Epidermal melanocyte (primary cell): ENCODE results near the gene ZNRF2.
A peak's percentile ranks its signal among the peaks of the same experiment; 100 is the strongest.

ENCODE experiments used
- DNase-seq: peaks from one replicate; pipeline ENCODE4 v3.0.0; 2011; ENCODE audit warnings: low spot score; ENCODE audit not compliant: insufficient read length

ZNRF2 gene

DNA sequence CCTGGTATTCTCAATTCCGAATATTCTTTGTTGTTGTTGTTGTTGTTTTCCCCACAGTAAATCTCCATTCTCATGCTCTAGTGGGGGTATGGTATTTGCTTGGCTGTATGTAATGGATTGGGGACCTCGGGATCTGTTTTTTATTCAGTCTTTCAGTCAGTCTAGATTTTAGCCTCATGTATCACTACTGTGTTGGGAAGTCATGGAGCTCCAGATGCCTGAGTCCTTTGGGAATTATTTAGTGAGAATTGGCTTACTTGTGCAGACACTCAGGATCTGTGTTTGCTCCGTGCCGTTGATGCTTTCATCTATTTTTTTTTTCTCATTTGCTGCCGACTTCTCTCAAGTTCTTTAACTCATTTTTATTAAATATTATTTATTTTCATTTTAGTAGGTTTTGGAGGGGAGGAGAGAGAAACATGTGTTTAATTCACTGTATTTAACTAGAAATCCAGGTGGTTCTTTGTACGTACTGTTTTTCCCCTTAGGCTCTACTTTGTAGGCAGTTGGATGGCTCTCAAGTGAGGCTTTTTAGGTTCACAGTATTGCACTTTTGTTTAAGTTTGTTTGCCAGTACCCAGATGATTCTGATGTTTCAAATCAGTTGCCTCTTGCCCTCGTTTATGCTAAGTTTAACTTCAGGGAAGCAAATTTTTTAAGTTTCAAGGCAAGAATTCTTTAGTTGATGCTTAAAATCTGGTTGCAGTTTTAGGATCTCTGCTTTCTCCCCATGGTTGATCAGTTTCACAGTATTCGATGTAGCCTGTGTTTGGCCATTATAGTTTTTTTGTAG lies 36.9 kb downstream of the ZNRF2 start:
- DNase-seq = no peak

DNA sequence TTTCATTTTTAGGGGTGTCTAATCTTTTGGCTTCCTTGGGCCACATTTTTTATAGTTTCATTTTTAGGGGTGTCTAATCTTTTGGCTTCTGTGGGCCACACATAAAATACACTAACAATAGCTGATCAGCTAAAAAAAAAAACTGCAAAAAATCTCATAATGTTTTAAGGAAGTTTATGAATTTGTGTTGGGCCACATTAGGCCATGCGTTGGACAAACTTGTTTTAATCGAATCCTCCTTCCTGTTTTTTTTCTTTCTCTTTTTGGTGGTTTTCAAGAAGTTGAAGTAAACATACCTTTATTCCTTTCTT lies 37.4 kb downstream of the ZNRF2 start:
- no peak for DNase-seq

DNA sequence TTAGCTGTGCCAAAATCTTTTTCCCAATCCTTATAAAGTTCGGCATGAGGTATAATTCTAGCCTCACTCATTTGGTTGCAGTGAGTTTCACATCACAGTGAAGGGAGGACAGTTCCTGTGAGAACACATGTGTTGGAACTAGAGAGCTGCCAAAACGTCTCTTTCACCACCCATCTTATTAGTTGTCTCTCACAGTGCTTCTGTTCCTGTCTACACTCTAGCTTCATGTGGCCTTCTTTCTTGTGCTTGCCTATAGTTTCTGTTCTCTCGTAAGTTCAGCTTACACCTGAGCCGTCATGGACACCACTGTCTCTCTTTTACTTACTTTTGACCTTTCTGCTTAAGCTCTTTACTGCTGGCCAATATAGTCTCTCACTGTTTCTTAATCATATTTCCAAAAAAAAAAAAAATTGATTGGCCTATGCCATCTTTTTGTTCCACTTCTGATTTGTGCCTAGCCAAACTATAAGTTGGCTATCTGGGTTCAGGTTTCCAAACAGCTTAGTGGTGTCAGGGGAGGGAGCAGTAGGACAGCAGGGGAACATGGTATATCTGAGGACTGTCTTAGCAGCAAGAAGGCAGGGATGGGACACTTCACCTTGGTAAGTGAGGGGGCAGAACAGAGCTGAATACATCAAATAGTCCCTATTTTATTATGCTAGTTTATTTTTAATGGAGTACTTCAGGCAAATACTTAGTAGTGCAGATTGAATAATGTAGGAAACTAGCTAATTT lies 38.0 kb downstream of the ZNRF2 start:
- DNase-seq = no peak

DNA sequence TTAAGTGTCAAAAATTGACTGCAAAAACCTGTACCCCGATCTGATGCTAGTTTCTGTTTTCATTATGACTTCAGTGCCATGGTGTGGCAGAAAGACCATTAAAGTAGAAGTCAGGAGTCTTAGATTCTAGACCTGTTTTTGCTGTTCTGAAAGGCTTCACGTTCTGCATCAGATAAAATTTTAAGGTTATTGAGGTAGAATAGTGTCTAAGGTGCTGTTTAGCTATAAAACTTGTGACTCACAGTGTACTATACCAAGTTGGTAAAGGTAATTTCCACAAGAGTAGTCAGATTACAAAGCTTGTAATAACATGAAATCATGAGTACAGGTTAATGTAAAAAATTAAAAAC lies 38.6 kb downstream of the ZNRF2 start:
- no peak for DNase-seq

DNA sequence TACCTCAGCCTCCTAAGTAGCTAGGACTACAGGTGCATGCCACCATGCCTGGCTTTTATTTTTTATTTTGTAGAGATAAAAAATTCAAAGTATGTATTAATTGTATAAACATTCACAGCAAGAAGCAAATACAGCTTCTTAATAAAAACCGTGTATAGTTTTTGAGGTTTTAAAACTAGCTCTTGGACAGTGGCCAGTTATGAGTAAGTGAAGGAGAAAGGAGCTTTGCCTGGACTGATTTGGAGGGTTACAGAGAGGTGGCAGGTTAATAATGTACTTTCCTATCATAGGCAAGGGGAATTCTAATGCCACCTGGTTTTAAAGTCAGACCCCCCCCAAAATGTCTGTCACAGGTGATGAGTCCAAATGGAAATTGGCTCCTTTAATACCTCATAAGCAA lies 43.4 kb downstream of the ZNRF2 start:
- DNase-seq = no peak

DNA sequence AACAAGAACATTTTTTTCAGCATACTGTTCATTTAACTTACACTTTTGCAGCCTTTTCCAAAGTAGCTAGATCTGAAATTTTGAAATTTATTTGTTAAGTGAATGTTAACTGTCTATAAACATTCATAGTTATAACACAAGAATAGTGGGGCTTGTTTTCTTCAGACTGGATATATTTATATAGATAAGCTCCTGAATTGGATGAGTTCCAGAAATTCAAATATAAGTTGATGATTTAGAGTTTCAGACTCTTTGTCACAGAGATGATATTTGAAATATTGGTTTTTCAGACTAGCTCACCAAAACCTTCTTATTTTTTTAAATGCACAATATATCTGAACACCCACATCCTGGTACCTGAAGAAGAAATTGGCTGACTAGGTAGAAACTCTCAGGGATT lies 44.0 kb downstream of the ZNRF2 start:
- DNase-seq = no peak

DNA sequence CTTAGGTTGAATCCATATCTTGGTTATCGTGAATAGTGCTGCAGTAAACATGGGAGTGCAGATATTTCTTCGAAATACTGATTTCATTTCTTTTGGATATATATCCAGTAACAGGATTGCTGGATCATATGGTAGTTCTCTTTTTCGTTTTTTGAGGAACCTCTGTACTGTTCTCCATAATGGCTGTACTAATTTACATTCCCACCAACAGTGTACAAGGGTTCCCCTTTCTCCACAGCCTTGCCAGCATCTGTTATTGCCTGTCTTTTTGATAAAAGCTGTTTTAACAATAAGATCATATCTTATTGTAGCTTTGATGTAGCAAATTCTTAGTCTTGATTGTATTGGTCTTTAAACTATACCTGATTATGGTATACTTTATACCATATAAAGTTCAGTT lies 45.3 kb downstream of the ZNRF2 start:
- no peak for DNase-seq

DNA sequence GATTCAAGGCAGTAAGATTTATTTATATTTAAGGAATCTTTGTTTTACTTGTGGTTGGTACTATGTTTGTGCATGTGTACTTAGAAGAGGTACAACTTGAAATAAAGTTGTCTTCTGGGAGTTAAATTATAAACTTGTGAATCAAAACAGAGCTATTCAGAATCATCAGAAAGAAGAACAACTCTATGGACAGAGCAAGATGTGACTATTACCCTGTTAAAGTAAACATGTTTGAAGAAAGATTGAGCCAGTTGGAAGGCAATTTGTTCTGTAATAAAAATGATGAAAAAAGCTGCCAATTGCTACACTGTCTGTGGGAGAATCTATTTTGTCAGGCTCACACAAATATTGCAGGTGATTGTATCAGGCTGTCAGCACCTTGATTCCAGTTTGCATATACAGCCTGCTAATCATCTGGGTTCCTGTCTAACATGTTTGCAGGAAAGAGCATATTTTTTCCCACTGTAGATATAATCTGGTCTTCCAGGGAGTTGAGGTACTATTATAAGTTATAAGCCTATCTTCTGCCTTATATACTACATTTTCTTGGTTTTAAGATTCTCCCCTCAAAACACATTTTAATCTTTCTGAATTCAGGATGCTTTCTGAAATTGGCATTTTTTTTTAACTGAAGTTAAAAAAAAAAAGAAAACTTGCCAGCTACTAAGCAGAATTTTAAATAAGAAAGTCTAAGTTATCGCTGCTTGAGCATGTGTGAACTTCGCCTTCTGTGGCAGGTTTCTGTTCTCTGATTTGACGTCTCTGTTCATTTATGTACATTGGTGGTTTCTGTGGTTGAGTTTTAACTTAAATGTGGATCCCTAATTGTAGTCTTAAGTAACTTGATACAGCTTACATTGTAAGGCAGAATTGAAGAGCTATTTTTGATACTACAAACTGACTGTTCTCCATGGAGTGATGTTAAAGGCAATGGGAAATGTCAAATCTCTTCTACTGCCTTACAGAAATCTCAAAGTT lies 46.0 kb downstream of the ZNRF2 start:
- DNase-seq = no peak

DNA sequence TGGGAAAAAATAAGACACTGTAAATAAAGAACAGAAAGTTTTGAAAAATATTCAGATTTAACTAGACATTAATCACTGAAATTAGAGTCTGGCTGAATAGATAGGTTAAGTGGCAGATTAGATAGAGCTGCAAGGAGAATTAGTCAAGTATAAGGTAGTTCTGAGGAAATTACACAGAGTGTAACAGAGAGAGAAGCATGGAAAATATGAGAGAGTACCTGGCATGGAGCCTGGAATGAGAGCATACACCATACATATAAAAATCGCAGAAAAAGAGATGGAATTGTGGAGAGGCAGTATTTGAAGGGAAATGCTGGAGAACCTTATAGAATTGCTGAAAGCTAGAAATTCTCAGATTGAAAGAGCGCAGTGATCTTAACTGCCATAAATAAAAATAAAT lies 46.9 kb downstream of the ZNRF2 start:
- DNase-seq = no peak

DNA sequence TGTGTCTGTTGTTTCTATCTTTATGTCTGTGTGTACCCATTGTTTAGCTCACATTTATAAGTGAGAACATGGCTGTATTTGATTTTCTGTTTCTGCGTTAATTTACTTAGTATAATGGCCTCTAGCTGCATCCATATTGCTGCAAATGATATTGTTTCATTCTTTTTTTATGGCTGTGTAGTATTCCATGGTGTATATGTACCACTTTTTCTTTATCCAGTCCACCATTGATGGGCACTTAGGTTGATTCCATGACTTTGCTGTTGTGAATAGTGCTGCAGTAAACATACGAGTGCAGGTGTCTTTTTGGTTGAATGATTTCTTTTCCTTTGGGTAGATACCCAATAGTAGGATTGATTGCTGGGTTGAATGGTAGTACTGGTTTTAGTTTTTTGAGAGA lies 48.2 kb downstream of the ZNRF2 start:
- DNase-seq = no peak

DNA sequence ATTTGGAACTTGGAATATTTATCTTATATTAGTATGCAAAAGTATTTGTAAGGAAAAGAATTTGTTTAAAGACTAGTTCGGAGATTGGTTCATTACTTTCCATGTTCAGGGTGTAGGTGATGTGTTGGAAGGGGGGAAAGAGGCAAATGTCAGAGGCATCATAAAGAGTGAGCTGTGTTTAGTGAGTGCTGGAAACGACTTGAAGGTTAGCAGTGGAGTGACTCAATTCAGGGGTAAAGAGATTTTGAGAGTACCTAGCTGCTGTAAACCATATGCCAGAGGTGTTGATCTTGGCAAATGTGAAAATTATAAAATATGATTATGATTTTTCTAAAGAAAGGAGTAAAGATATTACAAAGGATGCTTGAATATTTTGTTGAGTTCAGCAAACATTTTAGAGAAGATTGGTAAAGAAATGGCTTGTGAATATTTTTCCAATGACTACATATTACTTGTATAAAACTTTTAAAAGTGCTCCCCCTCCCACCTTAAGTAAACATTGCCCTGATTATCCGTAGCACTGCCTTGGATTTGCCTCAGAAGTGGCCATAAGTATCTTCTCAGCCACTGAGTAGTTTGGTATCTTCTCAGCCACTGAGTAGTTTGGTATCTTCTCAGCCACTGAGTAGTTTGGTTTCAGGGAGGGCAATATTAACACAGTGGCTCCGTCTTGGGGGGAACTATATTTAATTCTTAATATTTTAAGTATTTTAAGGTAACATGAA lies 51.5 kb downstream of the ZNRF2 start:
- no peak for DNase-seq

DNA sequence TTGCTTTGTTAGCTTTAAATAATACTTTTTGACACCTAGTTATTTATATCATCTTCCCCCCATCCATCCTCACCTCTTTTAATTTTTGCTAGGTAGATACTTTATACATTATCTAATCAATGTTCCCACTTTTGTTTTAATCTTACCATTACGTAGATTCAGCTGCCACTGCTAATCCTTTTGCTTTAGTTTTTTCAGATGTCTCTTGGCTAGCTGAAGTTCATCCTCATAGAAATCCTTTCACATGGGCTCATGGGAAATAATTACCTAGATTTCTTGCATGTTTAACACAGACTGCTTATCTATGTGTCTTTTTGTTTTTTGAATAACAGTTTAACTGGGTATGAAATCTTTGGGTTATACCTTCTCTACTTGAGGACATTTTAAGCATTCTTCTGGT lies 60.1 kb downstream of the ZNRF2 start:
- DNase-seq = no peak

DNA sequence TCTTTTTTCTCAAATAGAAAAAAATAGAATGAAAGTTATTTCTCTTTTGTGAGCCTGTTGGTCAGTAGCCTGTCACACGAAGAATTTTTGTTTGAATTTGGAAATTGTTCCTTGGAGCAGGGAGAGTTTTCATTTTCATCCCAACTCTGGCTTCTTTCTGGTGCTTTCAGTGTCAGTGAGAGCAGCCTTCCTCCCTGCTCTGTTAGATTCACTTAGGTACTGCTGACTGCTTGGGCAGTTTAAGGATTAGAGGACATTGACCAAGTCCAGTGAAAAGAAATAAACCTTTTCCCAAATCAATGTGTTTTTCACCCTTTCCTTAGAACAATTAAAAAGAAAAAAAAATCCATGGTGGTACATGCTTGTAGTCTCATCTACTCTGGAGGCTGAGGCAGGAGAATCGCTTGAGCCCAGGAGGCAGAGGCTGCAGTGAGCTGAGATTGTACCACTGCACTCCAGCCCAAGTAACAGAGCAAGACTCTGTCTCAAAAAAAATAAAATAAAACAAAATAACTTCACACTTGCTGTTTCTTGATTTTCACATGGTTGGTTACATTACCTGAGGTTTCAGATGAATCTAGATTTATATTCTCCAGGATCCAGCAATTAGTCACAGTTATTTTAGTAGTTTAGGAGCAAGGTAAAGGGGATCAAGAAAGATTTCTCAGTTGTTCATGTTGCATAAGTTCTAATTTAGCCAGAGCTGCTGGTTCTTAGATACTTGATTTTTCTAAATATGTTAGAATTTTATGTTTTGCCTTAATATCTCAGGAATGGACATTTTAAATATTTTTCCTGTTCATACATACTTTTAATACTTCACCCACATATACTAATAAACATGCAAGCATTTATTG lies 63.1 kb downstream of the ZNRF2 start:
- no peak for DNase-seq

DNA sequence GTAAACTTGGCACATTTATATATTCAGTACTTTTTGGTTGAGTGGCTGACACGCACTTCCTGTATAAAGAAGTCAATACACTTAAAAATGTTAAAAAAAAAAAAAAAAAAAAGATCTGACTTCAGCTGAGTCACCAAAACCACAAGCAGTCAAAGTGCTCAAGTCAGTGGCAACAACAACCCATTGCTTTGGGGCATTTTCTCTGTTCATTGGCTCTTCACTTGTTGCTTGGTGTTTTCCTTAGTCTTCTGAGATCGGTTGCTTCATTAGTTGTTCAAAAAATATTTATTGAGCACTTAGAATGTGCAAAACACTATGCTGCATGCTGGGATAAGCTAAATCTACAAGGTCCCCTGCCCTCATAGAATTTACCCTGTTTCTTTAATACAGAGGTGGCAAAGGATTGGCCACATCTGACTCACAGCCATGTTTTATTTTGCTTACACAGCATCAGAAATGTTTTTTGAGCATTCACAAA lies 63.7 kb downstream of the ZNRF2 start:
- DNase-seq = peak; percentile 52

DNA sequence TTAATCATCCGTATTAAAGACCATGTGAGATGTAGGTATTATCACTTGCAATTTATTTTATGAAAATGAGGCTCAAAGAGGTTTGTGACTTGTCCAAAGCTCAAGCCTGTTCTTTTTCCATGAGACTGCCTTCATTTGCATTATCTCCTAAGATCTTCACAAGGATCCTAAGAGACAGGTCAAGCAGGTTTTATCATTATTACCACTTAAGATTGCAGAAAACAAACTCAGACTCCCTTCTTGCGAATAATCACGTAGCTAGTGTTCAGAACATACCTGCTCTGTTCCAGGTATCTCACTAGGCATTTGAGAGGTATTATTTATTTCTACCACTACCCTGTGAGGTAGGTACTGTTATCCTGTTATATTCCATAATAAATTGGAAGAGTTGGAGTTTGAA lies 64.8 kb downstream of the ZNRF2 start:
- no peak for DNase-seq

DNA sequence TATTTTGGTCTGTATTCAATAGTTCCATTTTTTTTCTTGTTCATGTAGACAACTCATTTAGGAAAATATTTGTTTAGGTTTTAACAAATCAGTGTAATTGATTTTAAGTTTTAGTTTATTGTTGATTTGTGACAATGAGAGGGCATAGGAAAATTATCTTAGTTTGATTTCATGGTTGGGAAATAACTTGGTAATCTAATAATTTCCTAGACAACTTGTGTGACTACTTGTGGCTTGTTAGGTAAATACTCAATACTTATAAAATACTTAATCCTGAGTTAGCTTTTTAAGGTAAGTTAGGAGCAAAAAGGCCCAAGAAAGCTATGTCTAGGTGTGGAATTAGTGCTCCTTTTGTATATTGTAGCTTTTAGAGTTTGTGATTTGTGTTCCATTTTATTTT lies 65.4 kb downstream of the ZNRF2 start:
- no peak for DNase-seq

DNA sequence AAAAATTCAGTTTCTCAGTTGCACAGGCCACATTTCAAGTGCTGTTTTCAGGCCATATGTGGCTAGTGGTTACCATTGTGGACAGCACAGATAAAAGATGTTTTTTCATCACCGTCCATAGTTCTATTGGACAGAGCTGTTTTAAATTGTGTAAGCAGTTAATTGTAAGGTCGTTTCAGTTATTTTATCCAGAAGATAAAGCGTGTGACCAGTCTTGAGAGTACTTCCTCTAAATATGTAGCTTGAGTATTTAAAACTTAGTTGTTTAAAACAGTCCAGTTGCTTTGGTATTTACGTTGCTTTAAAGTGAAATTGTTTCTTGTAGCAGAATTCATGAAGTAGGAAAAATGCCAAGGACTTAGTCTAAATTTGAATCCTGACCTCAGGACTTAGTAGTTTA lies 66.9 kb downstream of the ZNRF2 start:
- DNase-seq = no peak

DNA sequence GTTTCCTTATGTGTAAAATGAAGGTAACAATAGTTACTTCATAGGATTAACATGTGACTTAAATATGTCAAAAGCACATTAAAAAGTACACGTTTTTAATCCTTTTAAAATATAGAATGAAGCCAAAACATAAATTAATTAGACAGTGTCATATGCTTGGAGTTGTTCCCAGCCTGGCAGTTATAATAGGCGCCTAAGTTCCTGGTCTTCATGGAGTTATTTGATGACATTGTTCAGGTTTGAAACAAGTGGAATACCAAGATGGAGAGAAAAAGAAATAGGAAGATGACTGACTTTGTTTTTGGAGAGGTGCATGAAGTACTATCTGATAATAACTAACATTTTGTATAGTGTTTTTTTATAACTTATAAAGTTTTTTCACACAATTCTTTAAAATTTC lies 67.3 kb downstream of the ZNRF2 start:
- DNase-seq = no peak

DNA sequence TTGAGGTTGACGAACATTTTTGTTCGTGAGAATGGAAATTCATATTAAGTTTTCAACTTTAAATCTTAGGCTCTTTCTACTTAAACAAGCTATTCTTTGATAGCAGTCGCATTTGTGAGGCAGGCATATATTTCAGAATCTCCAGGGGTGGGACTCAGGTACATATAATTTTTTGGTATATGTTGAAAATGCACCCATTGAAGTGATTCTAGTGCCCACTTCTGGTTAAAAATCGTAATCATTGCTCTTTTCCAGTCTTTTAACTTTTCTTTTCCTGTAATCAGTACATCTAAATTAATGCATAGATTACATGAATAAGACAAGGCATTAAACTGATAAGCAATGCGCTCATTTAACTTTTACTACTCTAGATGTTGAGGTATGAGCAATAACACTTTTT lies 67.8 kb downstream of the ZNRF2 start:
- no peak for DNase-seq

DNA sequence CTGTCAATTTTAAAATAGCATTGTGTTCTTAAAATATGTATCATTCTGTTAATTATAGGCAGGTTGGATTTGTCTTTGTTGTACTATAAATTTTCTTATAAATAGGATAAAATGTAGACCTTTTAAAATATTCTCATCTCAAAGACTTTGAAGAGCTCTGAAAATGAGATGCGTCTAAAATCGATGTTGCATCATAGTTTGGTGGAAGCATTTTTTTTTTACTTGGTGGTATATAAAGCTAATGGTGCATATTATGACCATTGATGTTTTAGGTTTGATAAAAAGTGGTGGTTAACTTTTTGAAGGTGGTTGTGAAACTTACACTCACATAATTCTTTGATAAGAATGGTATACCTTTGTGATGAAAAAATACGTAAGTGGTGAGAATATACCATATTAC lies 69.1 kb downstream of the ZNRF2 start:
- DNase-seq = no peak
